Dendritic cell treated with granulocyte-macrophage colony-stimulating factor and Interleukin-4, amounts not matched to agents 40 ng/mL and 50 ng/mL, for 4 days (primary cell): ENCODE measurements around the gene MSI2.

Experiments used
- H3K27ac Mint-ChIP-seq: one replicate; pipeline ENCODE4 v1.8.0; 2022; ENCODE audit warnings: mild to moderate bottlenecking, mixed read lengths
- H3K27me3 Mint-ChIP-seq: one replicate; pipeline ENCODE4 v1.8.0; 2022; ENCODE audit warnings: mild to moderate bottlenecking, mixed read lengths
- H3K36me3 Mint-ChIP-seq: one replicate; pipeline ENCODE4 v1.8.0; 2022; ENCODE audit warnings: low read depth, mixed read lengths
- H3K4me1 Mint-ChIP-seq: one replicate; pipeline ENCODE4 v1.8.0; 2022; ENCODE audit warnings: low read depth, mixed read lengths
- H3K4me3 Mint-ChIP-seq: one replicate; pipeline ENCODE4 v1.8.0; 2022; ENCODE audit warnings: mild to moderate bottlenecking, moderate library complexity, mixed read lengths
- H3K9me3 Mint-ChIP-seq: one replicate; pipeline ENCODE4 v1.8.0; 2022; ENCODE audit warnings: mixed read lengths
- intact Hi-C: fragments of 100-400 bp; cut with micrococcal nuclease; formaldehyde crosslinking; loops from one replicate; pipeline ENCODE4 v1.15.0; 2022

MSI2 gene

DNA sequence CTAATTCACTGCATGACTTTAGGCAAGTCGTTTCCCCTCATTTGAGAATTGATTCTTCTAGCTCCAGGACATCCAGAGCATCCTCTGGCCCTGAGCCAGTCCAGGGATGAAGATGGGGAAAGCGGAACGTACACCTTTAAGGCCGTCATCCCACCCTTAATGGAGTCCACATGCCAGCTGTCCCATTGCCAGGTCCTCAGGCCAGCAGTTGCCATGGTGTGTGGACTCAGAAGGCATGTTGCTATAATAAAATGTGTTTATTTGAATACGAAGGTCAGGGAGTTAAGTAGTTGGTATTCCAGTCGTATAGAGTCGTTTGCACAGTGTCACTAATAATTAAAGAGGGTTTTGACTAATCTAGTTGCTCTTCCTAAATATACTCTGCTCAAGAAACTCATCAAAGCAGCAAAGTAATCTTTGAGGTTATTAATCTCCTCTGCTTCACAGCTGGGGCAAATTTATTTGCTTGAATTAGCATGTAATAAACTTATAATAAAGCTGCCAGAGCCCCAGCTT is 458.4 kb downstream of the MSI2 start:
- no peaks in the 10 kb centered on the region for H3K4me1 Mint-ChIP-seq
- intact Hi-C loops: no loop called here
- no peaks in the 10 kb centered on the region for H3K36me3 Mint-ChIP-seq
- H3K9me3 Mint-ChIP-seq: peaks cover 6% of the 10 kb centered on the region
- H3K27me3 Mint-ChIP-seq: peaks cover 21% of the 10 kb centered on the region
- no peak overlapping the region for H3K4me3 Mint-ChIP-seq
- H3K27ac Mint-ChIP-seq: no peak overlapping the region

DNA sequence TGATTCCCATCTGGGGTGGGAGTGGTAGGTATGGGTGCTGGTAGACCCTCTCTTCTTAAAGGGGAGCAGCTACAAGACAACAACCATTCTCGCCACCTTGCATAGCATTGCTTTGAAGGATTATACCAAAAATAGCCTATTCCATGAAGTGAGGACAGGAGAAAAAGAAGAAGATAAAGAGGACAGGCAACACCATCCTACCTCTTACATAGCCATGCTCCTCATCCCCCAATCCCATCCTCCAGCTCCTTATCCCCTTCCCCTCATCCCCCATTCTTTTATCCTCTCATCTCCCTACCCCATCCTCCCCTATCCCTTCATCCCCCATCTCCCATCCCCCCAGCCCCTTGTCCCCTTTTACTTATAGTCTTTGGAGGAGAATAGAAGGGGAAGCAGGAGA is 459.7 kb downstream of the MSI2 start:
- H3K4me3 Mint-ChIP-seq: no peak overlapping the region
- peaks cover 21% of the 10 kb centered on the region for H3K27me3 Mint-ChIP-seq
- intact Hi-C loops: no loop called here
- H3K9me3 Mint-ChIP-seq: no peaks in the 10 kb centered on the region
- no peak overlapping the region for H3K27ac Mint-ChIP-seq
- no peaks in the 10 kb centered on the region for H3K36me3 Mint-ChIP-seq
- H3K4me1 Mint-ChIP-seq: no peaks in the 10 kb centered on the region

DNA sequence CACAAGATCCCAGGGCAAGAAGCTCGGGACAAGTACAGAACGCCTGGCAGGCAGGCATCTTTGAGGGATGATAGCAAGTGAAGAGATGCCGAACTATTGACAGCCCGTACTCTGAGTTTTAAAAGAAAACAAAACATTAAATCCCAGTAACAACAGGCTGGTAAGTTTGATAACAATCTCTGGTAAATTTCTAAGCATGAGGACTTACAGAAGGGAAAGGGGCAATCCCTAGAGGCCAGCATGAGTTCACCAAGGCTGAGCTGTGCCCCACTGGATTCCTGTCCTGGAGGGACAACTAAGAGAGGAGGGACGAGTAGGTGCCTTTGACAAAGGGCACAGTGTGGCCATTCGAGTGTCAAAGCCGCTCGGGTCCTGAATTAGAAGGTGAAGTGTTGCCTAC is 462.6 kb downstream of the MSI2 start:
- Mint-ChIP-seq H3K9me3 (no peaks in the 10 kb centered on the region), H3K36me3 (no peaks in the 10 kb centered on the region), H3K4me3 (no peak overlapping the region), H3K27ac (no peak overlapping the region), H3K27me3 (peaks cover 10% of the 10 kb centered on the region), H3K4me1 (peaks cover 4% of the 10 kb centered on the region)
- intact Hi-C loops: no loop called here

DNA sequence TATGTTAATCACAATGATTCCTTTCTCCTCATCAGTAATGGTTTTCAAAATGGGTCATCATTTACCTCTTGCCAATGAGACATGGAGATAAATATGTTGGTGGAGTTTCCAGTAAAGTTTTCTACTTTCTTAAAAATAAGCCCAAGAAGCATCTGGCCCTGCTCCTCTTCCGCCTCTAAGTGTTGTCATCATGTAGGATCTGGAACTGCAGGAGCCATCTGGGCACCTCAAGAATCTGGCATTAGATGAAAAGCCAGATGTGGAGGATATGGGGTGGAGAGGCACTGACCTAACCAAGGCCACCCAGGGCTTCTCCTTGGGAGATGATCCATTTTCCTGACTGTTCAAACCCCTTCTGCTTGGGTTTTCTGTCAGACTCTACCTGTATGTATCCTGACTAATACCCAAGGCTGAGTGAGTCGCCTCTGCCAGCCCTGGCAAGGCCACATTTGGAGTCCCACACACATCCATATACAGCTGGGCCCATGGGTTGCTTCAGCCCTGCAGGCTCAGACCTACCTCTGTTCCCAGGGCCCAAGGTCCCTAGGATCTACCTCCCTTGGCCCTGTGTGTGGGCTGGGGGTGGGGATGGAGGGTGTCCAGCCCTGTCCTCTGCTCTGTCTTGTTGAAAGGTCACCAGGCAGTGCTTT is 464.2 kb downstream of the MSI2 start:
- intact Hi-C loops: no loop called here
- no peaks in the 10 kb centered on the region for H3K9me3 Mint-ChIP-seq
- no peak overlapping the region for H3K27ac Mint-ChIP-seq
- no peaks in the 10 kb centered on the region for H3K36me3 Mint-ChIP-seq
- peaks cover 13% of the 10 kb centered on the region for H3K4me1 Mint-ChIP-seq
- H3K4me3 Mint-ChIP-seq: no peak overlapping the region
- H3K27me3 Mint-ChIP-seq: peaks cover 8% of the 10 kb centered on the region

DNA sequence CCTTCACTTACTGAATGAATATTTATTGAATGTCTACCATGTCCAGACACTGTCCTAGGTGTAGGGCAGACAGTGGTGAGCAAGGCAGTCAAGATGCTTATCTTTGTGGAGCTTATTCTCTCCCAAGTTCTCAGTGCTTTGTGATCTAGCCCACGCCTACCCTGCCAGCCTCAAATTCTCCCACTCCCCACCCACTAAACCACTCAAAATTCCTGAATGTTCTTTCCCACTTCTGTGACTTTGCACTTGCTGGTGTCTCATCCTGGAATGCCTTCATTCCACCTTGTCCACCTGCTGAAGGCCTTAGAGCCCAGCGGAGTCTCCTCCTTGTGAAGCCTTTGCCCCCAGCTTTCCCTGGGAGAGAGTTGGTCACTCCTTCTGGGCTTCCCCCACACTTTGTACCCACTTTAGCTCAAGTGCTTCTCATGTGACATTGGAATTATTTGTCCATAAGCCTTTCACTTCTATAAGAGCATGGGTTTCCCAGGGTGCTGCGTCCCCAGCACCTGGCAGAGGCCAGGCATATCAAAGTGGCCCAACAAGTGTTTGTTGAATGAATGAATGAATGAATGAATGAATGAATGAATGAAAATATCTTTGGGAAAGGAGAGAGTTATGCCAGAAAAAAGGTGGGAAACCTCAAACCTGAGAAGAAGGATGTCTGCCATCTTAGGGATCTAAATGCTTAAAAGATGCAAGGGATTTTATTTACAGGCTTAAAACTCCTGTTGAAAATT is 465.8 kb downstream of the MSI2 start:
- H3K9me3 Mint-ChIP-seq: no peaks in the 10 kb centered on the region
- peaks cover 5% of the 10 kb centered on the region for H3K27me3 Mint-ChIP-seq
- H3K27ac Mint-ChIP-seq: no peak overlapping the region
- peaks cover 13% of the 10 kb centered on the region for H3K4me1 Mint-ChIP-seq
- intact Hi-C loops: no loop called here
- H3K4me3 Mint-ChIP-seq: no peak overlapping the region
- H3K36me3 Mint-ChIP-seq: no peaks in the 10 kb centered on the region

DNA sequence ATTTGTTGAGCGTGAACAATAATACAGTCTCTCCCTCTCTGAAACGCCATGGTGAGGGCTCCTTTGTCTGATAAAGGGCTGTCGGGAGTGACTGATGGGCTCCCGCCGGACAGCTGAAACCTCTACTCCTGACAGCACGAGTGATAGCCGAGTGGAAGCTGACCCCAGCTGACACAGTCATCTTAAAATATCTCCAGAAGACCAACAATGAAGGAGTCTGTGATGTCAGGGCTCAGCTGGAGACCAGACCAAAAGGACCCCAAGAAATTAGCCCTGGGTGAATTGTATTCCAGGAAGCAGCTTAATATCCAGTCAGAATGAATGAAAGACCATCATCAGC is 466.4 kb downstream of the MSI2 start:
- Mint-ChIP-seq H3K9me3 (no peaks in the 10 kb centered on the region), H3K27me3 (peaks cover 5% of the 10 kb centered on the region), H3K36me3 (no peaks in the 10 kb centered on the region), H3K4me3 (no peak overlapping the region), H3K4me1 (peaks cover 13% of the 10 kb centered on the region), H3K27ac (no peak overlapping the region)
- intact Hi-C loops: no loop called here

DNA sequence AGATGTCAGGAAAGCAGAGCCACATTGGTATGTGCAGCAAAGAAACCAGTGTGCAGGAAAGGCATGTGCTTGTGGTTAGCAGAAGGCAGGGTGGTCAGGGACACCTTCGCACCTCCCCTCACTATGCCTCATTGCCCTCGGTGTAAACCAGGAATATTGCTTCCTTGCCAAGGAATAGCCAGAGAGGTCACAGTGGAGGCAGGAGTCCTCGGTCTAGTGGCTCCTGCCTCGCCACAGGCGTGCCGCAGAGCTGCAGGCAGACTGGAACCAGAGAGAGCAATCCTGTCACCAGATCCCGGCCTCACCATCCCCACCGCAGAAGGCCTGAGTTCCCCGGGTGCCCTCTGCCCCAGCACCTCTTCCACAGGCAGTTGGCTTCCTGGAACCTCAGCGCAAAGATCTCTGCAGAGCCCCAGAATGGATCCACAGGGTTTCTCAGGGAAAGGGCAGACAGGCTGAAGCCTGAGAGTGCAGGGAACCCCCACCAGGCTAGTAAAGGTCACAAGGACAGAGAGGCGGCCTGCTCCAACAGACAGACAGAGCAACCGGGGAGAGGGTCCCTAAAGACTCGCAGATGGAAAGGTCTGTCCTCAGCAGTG is 467.2 kb downstream of the MSI2 start:
- intact Hi-C loops: no loop called here
- Mint-ChIP-seq H3K4me3 (no peak overlapping the region), H3K27ac (no peak overlapping the region)

DNA sequence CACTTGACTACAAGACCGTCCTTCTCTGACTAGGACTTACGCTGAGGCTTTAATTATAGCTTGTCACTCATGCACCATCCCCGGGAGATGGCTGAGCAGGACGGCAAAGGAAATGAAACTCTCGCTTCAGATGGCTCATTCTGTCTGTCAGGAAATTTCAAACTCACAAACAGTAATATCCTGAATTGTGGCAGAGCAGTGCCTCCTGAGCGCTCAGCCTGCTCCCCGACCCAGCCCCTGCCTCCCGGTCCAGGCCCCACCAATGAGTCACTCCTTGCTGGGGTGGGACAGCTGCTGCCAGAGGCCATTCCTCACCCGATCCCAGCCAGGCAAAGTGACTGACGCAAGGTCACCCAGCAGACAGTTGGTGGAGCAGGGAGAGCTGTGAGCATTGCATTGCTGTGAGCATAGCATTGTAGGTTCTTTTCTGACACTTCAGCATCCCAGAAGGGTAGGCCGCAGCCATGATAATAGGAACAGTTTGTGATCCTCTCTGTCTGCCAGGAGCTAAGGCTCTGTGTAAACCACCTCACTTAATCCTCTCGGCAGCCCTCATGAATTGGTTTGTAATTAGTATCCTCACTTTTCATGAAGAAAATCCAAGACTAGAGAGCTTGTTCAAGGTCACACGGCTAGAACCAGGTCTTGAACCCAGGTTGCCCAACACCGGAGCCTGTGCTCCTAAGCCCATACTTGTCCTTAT is 467.9 kb downstream of the MSI2 start:
- Mint-ChIP-seq H3K36me3 (no peaks in the 10 kb centered on the region), H3K27ac (no peak overlapping the region), H3K9me3 (no peaks in the 10 kb centered on the region), H3K4me1 (peaks cover 13% of the 10 kb centered on the region), H3K27me3 (peaks cover under 1% of the 10 kb centered on the region), H3K4me3 (no peak overlapping the region)
- intact Hi-C loops: no loop called here

More for the DNA sequence above, 467.2 kb downstream of the MSI2 start:
- Mint-ChIP-seq H3K36me3 (no peaks in the 10 kb centered on the region), H3K4me1 (peaks cover 13% of the 10 kb centered on the region), H3K9me3 (no peaks in the 10 kb centered on the region), H3K27me3 (peaks cover 5% of the 10 kb centered on the region)

DNA sequence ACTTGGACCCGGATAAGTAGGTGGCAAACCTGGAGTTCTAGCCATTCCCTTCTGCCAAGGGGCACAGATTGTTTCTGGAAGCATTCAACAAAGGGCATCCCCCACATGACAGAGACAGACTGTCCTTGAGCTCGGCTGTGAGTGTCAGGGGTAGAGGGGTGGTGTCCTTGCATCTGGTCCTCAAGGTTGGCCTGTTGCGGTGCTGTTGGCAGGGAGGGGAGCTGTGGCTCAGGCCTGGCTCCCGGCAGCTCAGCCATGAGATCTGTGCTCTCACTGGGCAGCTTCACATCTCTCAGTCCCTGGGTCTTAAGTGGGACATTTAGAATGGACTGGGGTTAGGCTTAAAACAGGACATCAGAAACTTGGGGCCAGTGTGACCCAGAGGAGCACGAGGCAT is 468.4 kb downstream of the MSI2 start:
- no peaks in the 10 kb centered on the region for H3K9me3 Mint-ChIP-seq
- peaks cover 13% of the 10 kb centered on the region for H3K4me1 Mint-ChIP-seq
- H3K27me3 Mint-ChIP-seq: no peaks in the 10 kb centered on the region
- no peaks in the 10 kb centered on the region for H3K36me3 Mint-ChIP-seq
- H3K27ac Mint-ChIP-seq: no peak overlapping the region
- intact Hi-C loops: no loop called here
- H3K4me3 Mint-ChIP-seq: no peak overlapping the region

DNA sequence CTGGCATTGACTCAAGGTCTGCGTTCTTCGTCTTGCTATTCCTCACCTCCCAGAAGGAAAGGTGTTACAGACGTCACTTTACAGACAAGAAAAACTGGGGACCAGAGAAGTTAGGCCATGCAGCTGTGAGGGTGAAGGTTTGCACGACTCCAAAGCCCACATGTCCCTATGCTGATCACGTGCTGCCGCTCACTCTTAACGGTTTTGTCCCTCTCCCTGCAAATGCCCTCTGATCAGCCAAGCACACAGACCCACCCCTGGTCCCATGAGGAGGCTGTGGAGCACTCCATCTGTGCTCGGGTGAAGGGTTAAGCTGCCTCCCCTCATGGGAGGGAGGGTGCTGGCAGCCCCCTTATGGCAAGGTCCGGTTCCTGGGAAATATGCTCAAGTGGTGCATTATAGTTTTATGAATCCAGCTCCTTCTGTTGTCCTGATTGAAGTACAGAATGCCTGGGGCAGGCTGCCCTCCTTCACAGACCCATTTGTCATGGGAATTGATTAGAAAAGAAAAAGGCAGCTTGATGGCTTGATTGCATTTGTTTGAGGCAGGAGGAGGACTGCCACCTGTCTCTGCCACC is 470.0 kb downstream of the MSI2 start:
- intact Hi-C loops: no loop called here
- H3K27ac Mint-ChIP-seq: no peak overlapping the region
- H3K4me3 Mint-ChIP-seq: no peak overlapping the region
- peaks cover 13% of the 10 kb centered on the region for H3K4me1 Mint-ChIP-seq
- H3K27me3 Mint-ChIP-seq: no peaks in the 10 kb centered on the region
- no peaks in the 10 kb centered on the region for H3K9me3 Mint-ChIP-seq
- no peaks in the 10 kb centered on the region for H3K36me3 Mint-ChIP-seq

DNA sequence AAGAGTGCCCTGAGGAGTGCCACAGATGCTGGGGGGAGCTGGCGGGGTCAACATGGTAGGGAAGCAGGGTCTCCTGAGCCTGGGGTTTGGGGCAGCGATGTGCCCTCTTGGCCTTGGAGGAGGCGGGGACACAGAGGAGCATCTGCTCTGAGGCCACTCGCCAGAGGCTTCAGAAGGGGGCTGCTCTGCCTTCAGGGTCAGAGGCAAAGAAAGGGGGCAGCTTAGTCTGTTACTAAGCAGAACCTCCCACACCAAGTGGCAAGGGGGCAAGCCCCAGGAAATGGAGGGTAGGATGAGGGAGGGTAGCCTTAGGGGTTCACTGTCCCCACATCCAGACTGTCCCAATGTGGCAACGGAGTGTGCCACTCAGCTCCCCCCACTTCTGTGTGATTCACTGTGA is 470.5 kb downstream of the MSI2 start:
- Mint-ChIP-seq H3K27ac (no peak overlapping the region), H3K27me3 (no peaks in the 10 kb centered on the region), H3K4me1 (peaks cover 13% of the 10 kb centered on the region), H3K36me3 (no peaks in the 10 kb centered on the region), H3K4me3 (no peak overlapping the region), H3K9me3 (no peaks in the 10 kb centered on the region)
- intact Hi-C loops: no loop called here

DNA sequence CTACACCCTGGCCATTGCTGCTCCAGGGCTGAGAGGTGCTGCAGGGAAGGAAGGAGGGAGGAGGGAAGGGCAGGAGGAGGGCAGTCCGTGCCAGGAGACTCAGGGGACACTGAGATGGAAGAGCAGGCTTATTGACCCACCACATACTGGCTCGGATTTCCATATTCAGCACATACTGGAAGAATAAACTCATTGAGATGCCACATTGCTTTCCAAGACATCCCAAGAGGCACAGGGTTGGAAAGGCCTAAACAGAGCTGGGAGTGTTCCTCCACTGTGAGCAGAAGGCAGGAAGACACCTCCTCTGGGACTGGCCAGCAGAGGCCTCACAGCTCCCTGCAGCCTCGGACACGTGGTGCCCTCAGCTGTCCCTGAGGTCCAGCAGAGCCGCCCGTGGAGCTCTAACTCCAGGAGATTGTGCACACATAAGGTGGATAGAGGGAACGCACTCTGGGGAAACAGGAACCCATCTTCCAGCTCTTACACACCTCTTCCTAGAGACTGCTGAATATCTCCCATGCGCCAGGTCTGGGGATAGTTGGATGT is 471.4 kb downstream of the MSI2 start:
- peaks cover 13% of the 10 kb centered on the region for H3K4me1 Mint-ChIP-seq
- H3K9me3 Mint-ChIP-seq: no peaks in the 10 kb centered on the region

DNA sequence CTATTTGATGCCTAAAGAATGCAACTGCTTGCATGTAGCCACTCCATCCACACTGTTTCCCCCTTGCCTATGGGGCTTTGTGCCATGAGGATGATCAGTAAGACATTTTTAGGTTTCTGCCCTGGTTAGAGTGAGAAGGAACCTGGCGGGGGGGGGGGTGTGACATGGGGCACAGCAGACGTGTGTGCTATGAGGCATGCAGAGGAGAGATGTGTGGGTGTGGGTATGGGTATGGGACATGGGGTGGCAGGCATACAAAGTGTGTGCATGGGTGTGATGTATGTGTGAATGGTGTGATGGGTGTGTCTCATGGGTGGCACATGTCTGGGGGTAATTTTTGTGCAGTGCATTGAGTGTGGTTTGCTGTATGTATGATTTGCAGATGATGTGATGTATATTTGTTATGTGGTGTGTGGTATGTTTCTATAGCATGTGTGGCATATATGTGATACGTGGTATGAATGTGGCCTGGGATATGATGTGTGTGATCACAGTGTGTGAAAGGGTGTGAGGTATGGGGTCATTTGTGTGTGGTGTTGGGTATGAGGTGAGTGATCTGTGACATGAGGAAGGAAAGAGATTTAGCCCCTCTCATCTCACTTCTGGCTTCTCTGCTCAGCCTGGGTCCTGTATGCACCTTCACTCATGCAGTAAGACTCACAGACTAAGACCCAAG is 473.8 kb downstream of the MSI2 start:
- intact Hi-C loops: no loop called here
- Mint-ChIP-seq H3K36me3 (no peaks in the 10 kb centered on the region), H3K9me3 (no peaks in the 10 kb centered on the region), H3K4me1 (no peaks in the 10 kb centered on the region), H3K27ac (no peak overlapping the region), H3K4me3 (no peak overlapping the region), H3K27me3 (peaks cover 1% of the 10 kb centered on the region)

More for the DNA sequence above, 471.4 kb downstream of the MSI2 start:
- Mint-ChIP-seq H3K4me3 (no peak overlapping the region), H3K27ac (no peak overlapping the region), H3K27me3 (no peaks in the 10 kb centered on the region), H3K36me3 (no peaks in the 10 kb centered on the region)
- intact Hi-C loops: no loop called here
